ENCODE data around the gene PLCB1.

GRCh38 chr20:8255945-8256632 is 124.0 kb downstream of the PLCB1 start:
- no peak for TF ChIP-seq POLR2A (IDR thresholded peaks at IDR 0.05; ENCODE audit: low read length)
- TF ChIP-seq GATA1 (IDR thresholded peaks at IDR 0.05; ENCODE audit: low read depth, low read length): no peak
